Neural cell (in vitro differentiated cells): ENCODE results near the gene ONECUT3.

Experiments used
- CTCF ChIP-seq: fragments of 450-650 bp; IDR thresholded peaks from 2 replicates; pipeline ENCODE4 v1.5.1; 2014; ENCODE audit warnings: antibody characterized with exemption, mild to moderate bottlenecking, moderate library complexity; ENCODE audit not compliant: poor library complexity, severe bottlenecking
- EP300 ChIP-seq: fragments of 450-650 bp; conservative IDR thresholded peaks from 2 replicates; pipeline ENCODE4 v1.6.1; 2014; ENCODE audit warnings: antibody characterized with exemption, mild to moderate bottlenecking, moderate library complexity; ENCODE audit not compliant: poor library complexity, severe bottlenecking
- MXI1 ChIP-seq: fragments of 450-650 bp; conservative IDR thresholded peaks from 2 replicates; pipeline ENCODE4 v1.6.1; 2014; ENCODE audit warnings: antibody characterized with exemption, mild to moderate bottlenecking; ENCODE audit not compliant: poor library complexity, severe bottlenecking
- POLR2AphosphoS5 ChIP-seq: IDR thresholded peaks from 2 replicates; pipeline ENCODE4 v1.6.1; 2012
- REST ChIP-seq: IDR thresholded peaks from 2 replicates; pipeline ENCODE4 v1.6.1; 2012; ENCODE audit warnings: borderline replicate concordance
- TAF1 ChIP-seq: IDR thresholded peaks from 2 replicates; pipeline ENCODE4 v1.6.1; 2012; ENCODE audit warnings: low read depth

DNA sequence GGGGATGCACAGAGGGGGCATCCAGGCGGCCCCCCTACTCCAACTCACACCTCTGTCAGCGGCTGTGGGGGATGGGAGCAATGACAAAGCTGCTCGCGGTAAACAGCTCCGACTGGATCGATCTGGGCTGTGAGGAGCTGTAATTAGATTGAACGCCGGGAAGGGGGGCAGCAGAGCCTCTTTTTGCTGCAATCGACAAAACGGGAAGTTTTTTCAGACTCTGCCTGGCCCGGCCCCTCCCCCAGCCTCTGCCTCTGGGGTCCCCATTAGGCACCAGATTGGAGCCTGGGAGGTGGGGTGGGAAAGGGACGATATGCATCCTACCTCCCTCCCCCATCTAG lies 16.3 kb downstream of the ONECUT3 start:
- TF ChIP-seq EP300 = no peak
- TF ChIP-seq CTCF = no peak
- TF ChIP-seq MXI1 = no peak
- TF ChIP-seq POLR2AphosphoS5 = no peak
- TF ChIP-seq REST = no peak
- TF ChIP-seq TAF1 = no peak
